OCI-LY1 (cell line): Measurements from ENCODE around the gene ADCY4.

Source experiments
- H2AFZ ChIP-seq: fragments of 200-600 bp; sonication (generic), shearing (Covaris generic); 2 replicates; pipeline ENCODE4 v1.6.0; 2014; ENCODE audit warnings: antibody characterized with exemption, mild to moderate bottlenecking, low read length
- H3F3A ChIP-seq: fragments of 200-600 bp; sonication (generic), shearing (Covaris generic); 2 replicates; pipeline ENCODE4 v1.6.0; 2014; ENCODE audit warnings: mild to moderate bottlenecking, antibody characterized with exemption, low read length, moderate library complexity; ENCODE audit not compliant: insufficient read depth
- H3K27ac ChIP-seq: fragments of 200-600 bp; sonication (generic); 2 replicates; pipeline ENCODE4 v1.5.1; 2014; ENCODE audit warnings: low read length, mixed run types, mild to moderate bottlenecking, low read depth; ENCODE audit not compliant: poor library complexity, severe bottlenecking
- H3K27me3 ChIP-seq: fragments of 200-600 bp; sonication (generic); 2 replicates; pipeline ENCODE4 v1.6.0; 2014; ENCODE audit warnings: antibody characterized with exemption, mild to moderate bottlenecking, low read length, moderate library complexity; ENCODE audit not compliant: insufficient read depth
- H3K36me3 ChIP-seq: fragments of 200-600 bp; sonication (generic); 2 replicates; pipeline ENCODE4 v1.6.1; 2014; ENCODE audit warnings: mild to moderate bottlenecking, antibody characterized with exemption, low read length, moderate library complexity, mixed read lengths; ENCODE audit not compliant: insufficient read depth
- H3K4me1 ChIP-seq: fragments of 200-600 bp; sonication (generic); 2 replicates; pipeline ENCODE4 v1.5.1; 2014; ENCODE audit warnings: mild to moderate bottlenecking, low read length, moderate library complexity; ENCODE audit not compliant: insufficient read depth, severe bottlenecking
- H3K4me2 ChIP-seq: fragments of 200-600 bp; sonication (generic), shearing (Covaris generic); 2 replicates; pipeline ENCODE4 v1.6.1; 2014; ENCODE audit warnings: low read length
- H3K4me3 ChIP-seq: fragments of 200-600 bp; sonication (generic); 2 replicates; pipeline ENCODE4 v1.5.1; 2014; ENCODE audit warnings: low read length, low read depth, mild to moderate bottlenecking, mixed read lengths; ENCODE audit not compliant: poor library complexity, severe bottlenecking
- H3K79me2 ChIP-seq: fragments of 200-600 bp; shearing (Covaris generic); 2 replicates; pipeline ENCODE4 v1.6.1; 2016; ENCODE audit warnings: mixed run types, low read length, mixed read lengths; ENCODE audit not compliant: insufficient read depth
- H3K9ac ChIP-seq: fragments of 200-600 bp; sonication (generic), shearing (Covaris generic); 2 replicates; pipeline ENCODE4 v1.6.1; 2014; ENCODE audit warnings: mild to moderate bottlenecking, low read length, mixed read lengths
- H3K9me2 ChIP-seq: fragments of 200-600 bp; sonication (generic), shearing (Covaris generic); 2 replicates; pipeline ENCODE4 v1.6.1; 2014; ENCODE audit warnings: low read depth, mild to moderate bottlenecking, low read length, mixed read lengths
- H3K9me3 ChIP-seq: fragments of 200-600 bp; shearing (Covaris generic); 2 replicates; pipeline ENCODE4 v1.6.1; 2014; ENCODE audit warnings: low read length, mixed read lengths
- H4K20me1 ChIP-seq: fragments of 200-600 bp; sonication (generic), shearing (Covaris generic); 2 replicates; pipeline ENCODE4 v1.6.0; 2016; ENCODE audit warnings: mild to moderate bottlenecking, low read length; ENCODE audit not compliant: insufficient read depth
- CTCF ChIP-seq: fragments of 200-600 bp; sonication (generic), shearing (Covaris generic); IDR thresholded peaks from 2 replicates; pipeline ENCODE4 v1.5.1; 2017; ENCODE audit warnings: mild to moderate bottlenecking, antibody characterized with exemption, low read length, moderate library complexity, mixed read lengths
- EZH2 ChIP-seq: fragments of 200-600 bp; sonication (generic), shearing (Covaris generic); IDR thresholded peaks from 2 replicates; pipeline ENCODE4 v1.8.0; 2017; ENCODE audit warnings: borderline replicate concordance, mixed run types, mild to moderate bottlenecking, antibody characterized with exemption, low read length, moderate library complexity, mixed read lengths

ADCY4 gene

GRCh38 chr14:24381363-24382063, 46.6 kb upstream of the ADCY4 start:
- no peaks in the 10 kb centered on the region for H3K9me3 ChIP-seq
- H3K9me2 ChIP-seq = no peaks in the 10 kb centered on the region
- H3K27me3 ChIP-seq = no peaks in the 10 kb centered on the region
- H3F3A ChIP-seq = no peaks in the 10 kb centered on the region
- H3K9ac ChIP-seq = no peak overlapping the region
- H3K36me3 ChIP-seq = no peaks in the 10 kb centered on the region
- H4K20me1 ChIP-seq = no peaks in the 10 kb centered on the region
- peaks cover 1% of the 10 kb centered on the region for H3K4me1 ChIP-seq
- H3K4me2 ChIP-seq = no peak overlapping the region
- no peak overlapping the region for H3K4me3 ChIP-seq
- no peak for TF ChIP-seq CTCF
- TF ChIP-seq EZH2 = no peak
- no peak overlapping the region for H2AFZ ChIP-seq
- no peaks in the 10 kb centered on the region for H3K79me2 ChIP-seq
- no peak overlapping the region for H3K27ac ChIP-seq

- H3K36me3 ChIP-seq = no peaks in the 10 kb centered on the region
- H3F3A ChIP-seq = no peaks in the 10 kb centered on the region
- H3K9me3 ChIP-seq = no peaks in the 10 kb centered on the region
- no peaks in the 10 kb centered on the region for H3K9me2 ChIP-seq
- no peaks in the 10 kb centered on the region for H4K20me1 ChIP-seq
- H3K4me1 ChIP-seq = peaks cover 4% of the 10 kb centered on the region
- no peak overlapping the region for H3K27ac ChIP-seq
- H3K4me2 ChIP-seq = no peak overlapping the region
- TF ChIP-seq CTCF = no peak
- TF ChIP-seq EZH2 = no peak
- H3K4me3 ChIP-seq = no peak overlapping the region
- no peaks in the 10 kb centered on the region for H3K79me2 ChIP-seq
- no peak overlapping the region for H3K9ac ChIP-seq
- H2AFZ ChIP-seq = no peak overlapping the region
- no peaks in the 10 kb centered on the region for H3K27me3 ChIP-seq
Measured at GRCh38 chr14:24379907-24380730, 45.2 kb upstream of the ADCY4 start.

- Histone ChIP-seq H3K9ac (no peak overlapping the region), H3K79me2 (no peaks in the 10 kb centered on the region), H3K9me3 (no peaks in the 10 kb centered on the region), H3K4me2 (no peak overlapping the region), H3K4me3 (no peak overlapping the region), H3F3A (no peaks in the 10 kb centered on the region), H3K9me2 (no peaks in the 10 kb centered on the region), H4K20me1 (no peaks in the 10 kb centered on the region), H2AFZ (no peak overlapping the region), H3K4me1 (peaks cover 4% of the 10 kb centered on the region), H3K27me3 (no peaks in the 10 kb centered on the region), H3K36me3 (no peaks in the 10 kb centered on the region), H3K27ac (no peak overlapping the region)
- TF ChIP-seq EZH2 (no peak), CTCF (no peak)
Measured at GRCh38 chr14:24378981-24379906, 44.4 kb upstream of the ADCY4 start.
